ENCODE results near the gene FGFR2. TPM values are rescaled to one million over a fixed set of nuclear protein-coding genes. Genes with fewer than 3 reads are reported as not detected.

The FGFR2 gene
- total RNA-seq, 3 donors from 2014 or later: 31.8 to 62.8 (median 44.3) TPM

GRCh38 chr10:121518333-121518732 is 79.9 kb downstream of the FGFR2 start:
- H3K36me3 ChIP-seq: no peaks in the 10 kb centered on the region
- H3K4me1 ChIP-seq: no peaks in the 10 kb centered on the region
- intact Hi-C loops (cut with DNase I; ENCODE audit: low total_unique reads): no loop called here
- H3K9me3 ChIP-seq: no peaks in the 10 kb centered on the region
- H3K27me3 ChIP-seq: no peaks in the 10 kb centered on the region
- TF ChIP-seq CTCF (IDR thresholded peaks at IDR 0.05) (no peak), POLR2AphosphoS5 (IDR thresholded peaks at IDR 0.05) (no peak), POLR2A (IDR thresholded peaks at IDR 0.05) (no peak)
- no peak overlapping the region for H3K4me3 ChIP-seq
- no peak overlapping the region for H3K27ac ChIP-seq
- no peak for DNase-seq (ENCODE audit: low spot score in 2 of 2)

GRCh38 chr10:121516093-121516865 is 82.0 kb downstream of the FGFR2 start:
- no peaks in the 10 kb centered on the region for H3K9me3 ChIP-seq
- no peak overlapping the region for H3K4me3 ChIP-seq
- H3K36me3 ChIP-seq: no peaks in the 10 kb centered on the region
- H3K27me3 ChIP-seq: no peaks in the 10 kb centered on the region
- intact Hi-C loops (cut with DNase I; ENCODE audit: low total_unique reads): no loop called here
- H3K27ac ChIP-seq: no peak overlapping the region
- DNase-seq (ENCODE audit: low spot score in 2 of 2): no peak
- TF ChIP-seq POLR2AphosphoS5 (IDR thresholded peaks at IDR 0.05): no peak
- TF ChIP-seq POLR2A (IDR thresholded peaks at IDR 0.05): no peak
- no peak for TF ChIP-seq CTCF (IDR thresholded peaks at IDR 0.05)
- no peaks in the 10 kb centered on the region for H3K4me1 ChIP-seq

- intact Hi-C loops (cut with DNase I; ENCODE audit: low total_unique reads): loop anchor here (5.0 kb wide), 1 partner anchor 162 kb away; no protein-coding TSS in a partner anchor
- no peak for DNase-seq (ENCODE audit: low spot score in 2 of 2)
- Histone ChIP-seq H3K9me3 (no peaks in the 10 kb centered on the region), H3K27ac (no peak overlapping the region), H3K4me3 (no peak overlapping the region), H3K36me3 (no peaks in the 10 kb centered on the region), H3K4me1 (no peaks in the 10 kb centered on the region), H3K27me3 (no peaks in the 10 kb centered on the region)
- no peak for TF ChIP-seq POLR2A (IDR thresholded peaks at IDR 0.05)
- no peak for TF ChIP-seq CTCF (IDR thresholded peaks at IDR 0.05)
- TF ChIP-seq POLR2AphosphoS5 (IDR thresholded peaks at IDR 0.05): no peak
Measured at GRCh38 chr10:121514141-121514865, 83.9 kb downstream of the FGFR2 start.

- no peaks in the 10 kb centered on the region for H3K36me3 ChIP-seq
- no peaks in the 10 kb centered on the region for H3K4me1 ChIP-seq
- H3K9me3 ChIP-seq: no peaks in the 10 kb centered on the region
- intact Hi-C loops (cut with DNase I; ENCODE audit: low total_unique reads): loop anchor here (5.0 kb wide), 1 partner anchor 160 kb away; no protein-coding TSS in a partner anchor
- no peak overlapping the region for H3K4me3 ChIP-seq
- H3K27ac ChIP-seq: no peak overlapping the region
- no peaks in the 10 kb centered on the region for H3K27me3 ChIP-seq
- DNase-seq (ENCODE audit: low spot score in 2 of 2): no peak
- TF ChIP-seq CTCF (IDR thresholded peaks at IDR 0.05) (no peak), POLR2A (IDR thresholded peaks at IDR 0.05) (no peak), POLR2AphosphoS5 (IDR thresholded peaks at IDR 0.05) (no peak)
Measured at GRCh38 chr10:121511943-121512342, 86.3 kb downstream of the FGFR2 start.

- no peak for TF ChIP-seq POLR2AphosphoS5 (IDR thresholded peaks at IDR 0.05)
- TF ChIP-seq CTCF (IDR thresholded peaks at IDR 0.05): no peak
- TF ChIP-seq POLR2A (IDR thresholded peaks at IDR 0.05): no peak
- no peaks in the 10 kb centered on the region for H3K36me3 ChIP-seq
- H3K27ac ChIP-seq: no peak overlapping the region
- no peaks in the 10 kb centered on the region for H3K9me3 ChIP-seq
- intact Hi-C loops (cut with DNase I; ENCODE audit: low total_unique reads): loop anchor here (5.0 kb wide), 1 partner anchor 159 kb away; no protein-coding TSS in a partner anchor
- H3K4me1 ChIP-seq: no peaks in the 10 kb centered on the region
- H3K27me3 ChIP-seq: no peaks in the 10 kb centered on the region
- no peak overlapping the region for H3K4me3 ChIP-seq
- no peak for DNase-seq (ENCODE audit: low spot score in 2 of 2)
Measured at GRCh38 chr10:121511460-121511859, 86.8 kb downstream of the FGFR2 start.

Data from breast epithelium (tissue), 4 donors.